Right cardiac atrium (tissue), 5 donors: ENCODE results near the gene PIK3AP1. TPM values are rescaled to one million over a fixed set of nuclear protein-coding genes. Genes with fewer than 3 reads are reported as not detected.
"Not testable (repeated sequence)": the region's sequence is repeated elsewhere in the genome, so short reads cannot be mapped to it uniquely, and the experiment has no call there.

ENCODE experiments used
- ATAC-seq, 2 donors: fragments of 200-7000 bp; cut with Tn5 transposase; one replicate each; pipeline versions ENCODE4 v1.8.0 to v1.9.1; 2020; ENCODE audit warnings: moderate library complexity in 2 of 2, mild to moderate bottlenecking in 1 of 2
- DNase-seq, 3 donors: peaks; one replicate each; pipeline ENCODE4 v3.0.0-alpha.2; 2020
- H3K27ac ChIP-seq: one replicate; pipeline ENCODE4 v1.5.1; 2013; ENCODE audit warnings: mild to moderate bottlenecking, low read length, control low read depth, moderate library complexity
- H3K27me3 ChIP-seq: one replicate; pipeline ENCODE4 v1.6.1; 2013; ENCODE audit not compliant: control insufficient read depth, insufficient read depth
- H3K4me1 ChIP-seq: one replicate; pipeline ENCODE4 v1.6.1; 2013; ENCODE audit warnings: low read length; ENCODE audit not compliant: control insufficient read depth, insufficient read depth
- H3K4me3 ChIP-seq: one replicate; pipeline ENCODE4 v1.5.1; 2013; ENCODE audit warnings: low read length, control low read depth
- H3K9me3 ChIP-seq: one replicate; pipeline ENCODE4 v1.6.1; 2013; ENCODE audit warnings: low read length; ENCODE audit not compliant: control insufficient read depth
- WGBS: extraction: QIAGEN DNeasy Blood & Tissue Kit; methylation state at CpG from one replicate; pipeline ENCODE4 v1.1.7; 2013; 5-methylcytosine and 5-hydroxymethylcytosine counted together
- intact Hi-C, 4 donors: fragments of 100-400 bp; cut with DNase I; formaldehyde crosslinking; loops; one replicate each; pipeline versions ENCODE4 v1.11.0 to v1.14.0; 2022 to 2023
- polyA plus RNA-seq: library from polyadenylated mRNA; stranded (reverse); fragments of 200-250 nt; gene quantifications from one replicate; pipeline ENCODE4 v1.2.3, GENCODE V29; 2013
- total RNA-seq, 4 donors: library from RNA; stranded (reverse); fragmentation: NEBNext Ultra II Directional; extraction: Animal tissue kit (Norgen Biotek cat#: 25700); gene quantifications; one replicate each; pipeline ENCODE4 v1.2.1, GENCODE V29; 2021
- donor health status: healthy with polysubstance abuse.
- donor health status: DM: no; HTN: yes; CAD: no.
- donor health status: DM: no; HTN: no; CAD: no.
- donor health status: DM: no; HTN: yes; CAD: no; lungs with severe emphysema.
- donor health status: DM: yes; HTN: yes; CAD: no.

Gene PIK3AP1
- total and polyA plus RNA-seq, 5 donors, result 1.4 to 10.5 (median 4.9) TPM

DNA sequence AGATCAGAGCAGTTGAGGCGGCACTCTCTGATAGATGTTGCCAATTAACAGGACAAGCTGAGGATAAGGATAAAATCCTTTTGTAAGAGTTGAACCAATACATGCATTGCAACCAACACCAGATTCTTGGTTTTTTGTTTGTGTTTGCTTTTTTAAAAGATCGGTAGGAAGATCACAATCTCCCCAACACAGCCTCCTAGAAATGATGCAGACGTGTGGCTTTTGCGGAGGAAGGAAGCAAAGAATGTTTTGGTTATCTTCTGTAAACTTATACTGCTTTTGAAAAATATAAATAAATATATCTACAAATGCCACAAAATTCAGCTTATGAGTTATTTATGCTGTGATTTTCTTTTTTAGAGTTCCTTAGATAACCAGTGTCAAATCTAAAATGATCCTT, 35.5 kb downstream of the PIK3AP1 start:
- no peak for DNase-seq
- Histone ChIP-seq H3K4me3 (no peak overlapping the region), H3K27me3 (no peaks in the 10 kb centered on the region), H3K27ac (no peak overlapping the region), H3K4me1 (no peaks in the 10 kb centered on the region), H3K9me3 (no peaks in the 10 kb centered on the region)
- no peak for ATAC-seq
- WGBS, result 76% methylated on average over 4 of the region's 4 CpGs
- intact Hi-C loops, result no loop called here

DNA sequence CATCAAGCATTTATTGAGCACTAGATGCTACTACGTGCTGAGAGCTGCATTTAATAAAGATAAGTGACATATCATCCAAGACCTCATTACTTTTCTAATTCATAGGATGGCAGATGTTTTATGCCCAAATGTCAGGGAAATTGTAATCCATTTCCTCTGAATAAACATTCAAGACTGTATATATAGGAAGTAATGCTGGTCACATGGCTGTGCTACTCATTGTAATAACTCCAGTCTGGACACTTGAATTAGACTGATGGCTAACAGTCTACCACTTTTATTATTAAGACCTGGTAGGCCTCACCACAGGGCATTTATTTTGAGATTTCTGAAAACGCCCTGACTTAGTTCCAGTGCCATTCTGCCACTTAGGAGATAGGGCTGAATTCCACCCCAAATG, 36.6 kb downstream of the PIK3AP1 start:
- no peaks in the 10 kb centered on the region for H3K27me3 ChIP-seq
- DNase-seq (no peak), ATAC-seq (no peak)
- H3K9me3 ChIP-seq, result no peaks in the 10 kb centered on the region
- H3K4me1 ChIP-seq, result no peaks in the 10 kb centered on the region
- no peak overlapping the region for H3K27ac ChIP-seq
- intact Hi-C loops, result no loop called here
- no peak overlapping the region for H3K4me3 ChIP-seq
- 77% methylated on average over 2 of the region's 2 CpGs for WGBS

DNA sequence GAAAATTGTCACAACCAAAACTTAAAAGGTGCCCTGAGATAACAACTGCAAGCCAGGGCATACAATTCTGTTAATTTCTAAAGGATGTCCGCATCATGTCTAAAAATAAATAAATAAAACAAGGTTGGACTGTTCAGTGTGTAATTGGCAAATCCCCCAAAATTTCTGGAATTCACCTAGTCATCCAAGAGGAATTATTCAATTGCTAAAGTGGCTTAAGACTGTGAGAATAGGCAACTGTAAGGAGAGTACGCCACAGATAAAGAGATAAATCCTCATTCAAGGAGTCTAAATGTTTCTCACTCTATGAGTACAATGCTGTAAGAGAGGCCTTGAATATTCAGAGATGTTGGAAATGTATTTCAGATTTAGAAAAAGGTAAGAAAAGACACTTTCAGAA, 37.2 kb downstream of the PIK3AP1 start:
- Histone ChIP-seq H3K27ac (no peak overlapping the region), H3K4me3 (no peak overlapping the region), H3K27me3 (no peaks in the 10 kb centered on the region), H3K9me3 (no peaks in the 10 kb centered on the region), H3K4me1 (no peaks in the 10 kb centered on the region)
- ATAC-seq (no peak), DNase-seq (no peak)
- intact Hi-C loops, result no loop called here
- 83% methylated on average over 2 of the region's 2 CpGs for WGBS

DNA sequence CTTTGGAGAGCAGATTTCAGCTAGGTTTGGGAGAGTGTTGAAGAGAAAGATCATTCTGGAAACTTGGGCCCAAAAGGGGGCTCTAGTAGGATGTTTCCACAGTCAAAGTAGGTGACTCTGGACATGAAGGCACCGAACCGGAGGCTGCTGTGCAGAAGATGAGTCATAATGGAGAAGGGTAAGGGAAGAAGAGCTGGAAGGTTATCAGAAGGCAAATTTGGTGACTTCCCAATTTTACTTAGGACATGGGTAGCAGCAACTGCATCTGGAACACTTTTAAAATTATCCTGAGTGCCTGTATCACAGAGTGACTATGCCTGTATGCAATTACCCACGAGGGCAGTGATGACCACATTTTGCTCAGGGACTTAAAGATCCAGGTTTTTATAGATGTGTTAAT, 38.8 kb downstream of the PIK3AP1 start:
- H3K4me1 ChIP-seq, result no peaks in the 10 kb centered on the region
- WGBS, result 76% methylated on average over 3 of the region's 3 CpGs
- no peaks in the 10 kb centered on the region for H3K9me3 ChIP-seq
- DNase-seq (no peak), ATAC-seq (no peak)
- intact Hi-C loops, result no loop called here
- H3K4me3 ChIP-seq, result no peak overlapping the region
- H3K27me3 ChIP-seq, result no peaks in the 10 kb centered on the region
- no peak overlapping the region for H3K27ac ChIP-seq

DNA sequence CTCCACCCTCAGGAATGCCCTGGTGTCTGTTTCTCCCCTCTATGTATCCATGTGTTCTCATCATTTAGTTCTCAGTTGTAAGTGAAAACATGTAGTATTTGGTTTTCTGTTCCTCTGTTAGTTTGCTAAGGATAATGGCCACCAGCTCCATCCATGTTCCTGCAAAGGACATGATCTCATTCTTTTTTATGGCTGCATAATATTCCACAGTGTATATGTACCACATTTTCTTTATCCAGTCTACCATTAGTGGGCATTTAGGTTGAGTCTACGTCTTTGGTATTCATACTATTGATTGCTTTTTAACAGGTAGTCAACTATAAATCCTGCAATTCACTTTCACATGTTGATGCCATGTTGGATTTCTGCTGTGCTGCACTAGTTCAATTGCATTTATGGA, 39.9 kb downstream of the PIK3AP1 start:
- 64% methylated on average over 1 of the region's 1 CpG for WGBS
- H3K4me3 ChIP-seq, H3K9me3 ChIP-seq, DNase-seq, H3K27me3 ChIP-seq, ATAC-seq, intact Hi-C loops, H3K27ac ChIP-seq, H3K4me1 ChIP-seq: not testable (repeated sequence)

DNA sequence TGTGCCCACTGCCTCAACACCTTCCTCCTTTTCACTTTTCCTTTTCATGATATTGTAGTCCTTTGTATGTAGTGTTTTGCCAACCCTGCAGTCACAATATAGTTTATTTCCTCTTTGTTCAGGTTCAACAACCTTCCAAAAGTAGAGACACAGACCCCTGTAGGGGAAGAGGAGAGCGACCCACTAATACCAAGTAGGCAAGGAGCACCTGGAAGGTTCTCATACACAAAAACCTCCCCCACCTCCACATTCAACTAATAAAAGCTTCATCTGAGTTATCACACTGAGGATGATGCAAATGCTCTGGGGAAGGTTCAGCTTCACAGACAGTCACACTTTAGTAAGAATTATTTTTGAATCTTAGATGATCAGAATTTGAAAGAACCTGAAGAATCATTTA, 41.6 kb downstream of the PIK3AP1 start:
- H3K4me1 ChIP-seq, result no peaks in the 10 kb centered on the region
- no peaks in the 10 kb centered on the region for H3K9me3 ChIP-seq
- no peak overlapping the region for H3K27ac ChIP-seq
- intact Hi-C loops, result no loop called here
- DNase-seq, result no peak
- H3K4me3 ChIP-seq, result no peak overlapping the region
- 83% methylated on average over 1 of the region's 1 CpG for WGBS
- ATAC-seq, result no peak
- no peaks in the 10 kb centered on the region for H3K27me3 ChIP-seq

DNA sequence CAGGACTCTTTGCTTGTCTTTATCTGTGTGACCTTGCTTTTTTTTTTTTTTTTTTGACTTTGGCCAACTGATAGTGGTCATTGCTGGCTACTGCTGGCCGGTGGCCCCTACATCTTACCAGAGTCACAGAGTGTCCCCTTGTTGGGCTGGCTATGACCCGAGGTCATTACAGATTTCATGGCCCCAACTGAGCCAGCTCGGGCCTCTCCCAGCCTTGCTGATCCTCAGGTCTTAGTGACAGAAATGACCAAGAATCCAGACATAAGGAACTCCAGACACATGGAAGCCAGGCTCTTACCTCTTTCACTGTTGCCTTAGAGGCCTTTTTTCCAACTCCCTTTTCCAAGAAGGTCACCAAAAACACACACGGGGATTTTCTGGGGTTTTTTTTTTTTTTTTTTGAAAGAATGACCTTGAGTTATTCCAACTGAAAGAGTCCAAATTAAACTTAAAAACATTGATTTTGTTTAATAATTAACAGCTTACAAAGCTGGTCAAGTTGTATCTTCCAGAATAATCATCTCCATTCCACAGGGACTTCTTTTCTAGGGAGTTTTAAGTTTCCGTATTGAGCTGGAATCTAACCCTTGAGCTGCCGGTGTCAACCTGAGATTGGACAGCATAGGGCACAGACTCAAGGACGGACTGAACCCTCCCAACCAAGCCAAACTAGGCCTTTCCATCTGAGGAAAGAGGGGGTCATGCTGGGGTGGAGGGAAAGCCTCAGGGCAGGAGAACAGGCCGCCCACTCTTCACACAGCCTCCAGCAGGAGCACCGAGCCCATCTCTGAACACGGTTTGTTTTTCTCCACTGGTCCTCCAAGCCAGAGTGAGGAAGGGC, 43.8 kb downstream of the PIK3AP1 start:
- 87% methylated on average over 10 of the region's 10 CpGs for WGBS
- no peaks in the 10 kb centered on the region for H3K27me3 ChIP-seq
- no peak overlapping the region for H3K27ac ChIP-seq
- DNase-seq (no peak), ATAC-seq (no peak)
- no peaks in the 10 kb centered on the region for H3K9me3 ChIP-seq
- intact Hi-C loops, result no loop called here
- H3K4me3 ChIP-seq, result no peak overlapping the region
- no peaks in the 10 kb centered on the region for H3K4me1 ChIP-seq

DNA sequence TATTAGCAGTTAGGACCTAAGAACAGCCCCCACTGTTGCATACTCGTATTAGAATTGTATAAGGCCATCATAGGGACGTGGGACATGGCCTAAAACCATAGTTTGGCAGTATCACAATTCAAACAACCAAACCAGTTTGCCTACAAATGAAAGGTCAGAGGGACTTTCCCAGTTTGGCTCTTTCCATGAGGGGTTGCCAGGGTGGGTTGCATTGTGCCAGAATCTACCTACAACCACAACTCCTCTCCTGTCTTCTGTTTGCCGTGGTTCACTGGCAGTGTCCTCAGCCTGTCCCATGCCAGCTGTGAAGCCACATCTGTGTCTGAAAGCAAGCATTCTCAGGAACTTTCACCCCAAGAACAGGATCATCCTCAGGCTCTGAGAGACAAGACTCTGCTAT, 44.5 kb downstream of the PIK3AP1 start:
- WGBS, result 92% methylated on average over 3 of the region's 3 CpGs
- DNase-seq, result no peak
- Histone ChIP-seq H3K4me3 (no peak overlapping the region), H3K27me3 (no peaks in the 10 kb centered on the region), H3K4me1 (no peaks in the 10 kb centered on the region), H3K27ac (no peak overlapping the region), H3K9me3 (no peaks in the 10 kb centered on the region)
- intact Hi-C loops, result no loop called here
- ATAC-seq, result no peak

DNA sequence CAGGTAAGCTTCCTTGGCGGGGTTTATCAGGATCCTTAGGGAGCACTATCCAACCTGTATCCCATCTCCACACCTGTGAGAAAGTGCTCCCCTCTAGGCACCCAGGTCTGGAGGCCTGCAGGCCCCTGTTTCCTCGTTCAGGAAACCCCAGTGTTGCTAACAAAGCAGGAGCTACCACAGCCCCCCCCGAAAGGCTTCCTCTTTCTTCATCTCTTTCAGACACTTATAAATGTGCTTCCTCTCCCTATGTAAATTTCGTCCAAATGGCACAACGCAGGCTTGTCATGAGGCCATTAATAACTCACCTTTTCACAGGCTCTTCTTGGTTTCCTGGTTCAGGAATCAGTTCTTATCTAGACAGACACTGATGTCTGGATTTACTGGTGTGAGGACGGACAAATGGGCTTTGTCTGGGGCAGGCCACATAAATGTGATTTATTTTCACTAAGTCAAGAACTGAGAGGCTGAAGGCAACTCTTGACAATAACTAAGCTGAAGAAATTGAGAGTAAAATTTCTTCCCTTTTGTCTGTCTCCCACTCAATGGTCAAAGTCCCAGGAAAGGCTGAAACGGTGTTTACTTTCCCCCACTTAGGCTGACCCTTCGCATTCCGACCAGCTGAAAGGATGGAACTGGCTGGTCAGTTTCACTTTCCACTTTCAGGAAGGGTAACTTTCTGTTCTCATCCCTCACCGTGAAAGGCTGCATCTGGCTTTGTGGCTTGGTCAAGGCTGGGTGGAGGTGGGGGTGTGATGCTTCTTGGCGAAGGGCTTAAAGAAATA, 46.8 kb downstream of the PIK3AP1 start:
- H3K4me3 ChIP-seq, result no peak overlapping the region
- 41% methylated on average over 11 of the region's 11 CpGs for WGBS
- DNase-seq, result peak; percentile 18 to 63 (median 56)
- ATAC-seq, result peak; percentile 57 to 72
- H3K27ac ChIP-seq, result no peak overlapping the region
- no peaks in the 10 kb centered on the region for H3K27me3 ChIP-seq
- H3K4me1 ChIP-seq, result no peaks in the 10 kb centered on the region
- H3K9me3 ChIP-seq, result no peaks in the 10 kb centered on the region
- intact Hi-C loops, result no loop called here

DNA sequence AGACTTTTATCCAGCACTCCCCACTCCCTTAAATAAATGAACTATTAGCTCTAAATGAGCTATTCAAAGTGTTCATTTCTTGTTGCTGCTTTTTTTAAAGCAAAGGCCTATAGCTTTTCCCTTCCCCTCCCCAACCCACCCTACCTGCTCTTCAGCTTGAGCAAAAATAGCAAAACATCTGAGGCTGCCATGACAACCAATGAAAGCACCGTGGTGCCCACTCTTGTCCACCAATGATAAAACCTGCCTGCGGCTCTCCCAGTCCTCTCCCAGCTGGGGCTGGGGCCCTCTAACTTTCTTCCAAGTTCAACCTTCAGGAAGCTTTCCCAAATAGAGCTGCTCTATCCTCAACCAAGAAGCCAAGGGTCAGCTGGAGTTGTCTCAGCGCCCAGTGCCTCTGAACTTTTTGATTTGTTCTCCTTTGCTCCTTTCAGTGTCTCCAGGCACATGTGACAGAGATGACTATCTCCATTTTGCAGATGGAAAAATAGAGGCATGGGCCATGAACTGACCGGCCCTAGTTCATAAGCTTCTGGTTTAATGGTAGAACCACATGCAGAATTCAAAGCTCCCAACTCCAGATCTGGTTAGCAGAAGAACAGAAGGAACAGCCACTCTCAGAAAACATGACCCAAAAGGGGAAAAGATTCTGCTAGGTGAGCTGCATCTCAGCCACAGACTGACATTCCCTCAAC, 47.7 kb downstream of the PIK3AP1 start:
- ATAC-seq, result no peak
- Histone ChIP-seq H3K27ac (no peak overlapping the region), H3K4me3 (no peak overlapping the region), H3K27me3 (no peaks in the 10 kb centered on the region), H3K4me1 (no peaks in the 10 kb centered on the region), H3K9me3 (no peaks in the 10 kb centered on the region)
- no peak for DNase-seq
- intact Hi-C loops, result no loop called here
- WGBS, result 86% methylated on average over 4 of the region's 4 CpGs
